B cell (primary cell): ENCODE results near the gene ZFPM1. TPM values are rescaled to one million over a fixed set of nuclear protein-coding genes. Genes with fewer than 3 reads are reported as not detected.

ENCODE experiments used
- ATAC-seq: fragments of 200-7000 bp; cut with Tn5 transposase; one replicate; pipeline ENCODE4 v1.10.0; 2021; ENCODE audit warnings: low read depth, mild to moderate bottlenecking, moderate number of reproducible peaks, moderate library complexity
- CTCF ChIA-PET: fragments of 350-600 bp; sonication (Branson Sonifier 250); formaldehyde crosslinking; loops from one replicate; lab custom pipeline; 2021; ENCODE audit warnings: antibody characterized with exemption, inconsistent platforms; lab: Charles Lee
- POLR2A ChIA-PET: fragments of 350-600 bp; sonication (Branson Sonifier 250); formaldehyde crosslinking; loops from one replicate; lab custom pipeline; 2021; ENCODE audit warnings: antibody characterized with exemption; lab: Charles Lee
- DNase-seq: peaks from one replicate; pipeline ENCODE4 v3.0.0; 2013
- H2AFZ ChIP-seq: 2 replicates; pipeline ENCODE4 v1.6.1; 2012; ENCODE audit warnings: mild to moderate bottlenecking, low read depth, low read length; ENCODE audit not compliant: insufficient read depth, poor library complexity, severe bottlenecking
- H3K27ac ChIP-seq, 2 donors: 1 replicate in 1 of 2; 2 replicates in 1 of 2; pipeline ENCODE4 v1.5.1; 2012 to 2013; ENCODE audit warnings: low read length in 2 of 2, mild to moderate bottlenecking in 2 of 2, moderate library complexity in 1 of 2
- H3K27me3 ChIP-seq, 4 experiments: fragments of 200-600 bp in 1 of 4; sonication (generic) in 1 of 4; replicated peaks in 1 of 4; 1 replicate in 2 of 4; 2 replicates in 2 of 4; pipeline versions ENCODE4 v1.6.1 to v1.7.0; 2013 to 2016; ENCODE audit warnings: low read length in 3 of 4, mild to moderate bottlenecking in 2 of 4, mixed read lengths in 1 of 4, moderate library complexity in 1 of 4; ENCODE audit not compliant: insufficient read depth in 4 of 4, control insufficient read depth in 3 of 4; ENCODE audit errors: control extremely low read depth in 1 of 4
- H3K36me3 ChIP-seq, 2 experiments: replicated peaks in 1 of 2; 1 replicate in 1 of 2; 2 replicates in 1 of 2; pipeline versions ENCODE4 v1.6.1 to v1.7.1; 2013; ENCODE audit warnings: low read length in 1 of 2; ENCODE audit not compliant: insufficient read depth in 2 of 2, control insufficient read depth in 1 of 2; ENCODE audit errors: control extremely low read depth in 1 of 2, extremely low read depth in 1 of 2
- H3K4me1 ChIP-seq, 2 donors: fragments of 200-600 bp in 1 of 2; sonication (generic) in 1 of 2; 1 replicate in 1 of 2; 2 replicates in 1 of 2; pipeline versions ENCODE4 v1.5.1 to v1.6.1; 2013 to 2017; ENCODE audit warnings: low read length in 2 of 2; ENCODE audit not compliant: control insufficient read depth in 2 of 2, insufficient read depth in 2 of 2
- H3K4me2 ChIP-seq: replicated peaks from 2 replicates; pipeline ENCODE3; 2012; ENCODE audit warnings: mild to moderate bottlenecking, low read depth, low read length; ENCODE audit not compliant: poor library complexity, severe bottlenecking
- H3K4me3 ChIP-seq, 5 experiments: fragments of 200-600 bp in 1 of 5; sonication (generic) in 1 of 5; 1 replicate in 3 of 5; 2 replicates in 2 of 5; pipeline versions ENCODE4 v1.5.1 to v1.7.0; 2011 to 2016; ENCODE audit warnings: low read length in 4 of 5, mild to moderate bottlenecking in 4 of 5, low read depth in 2 of 5, control low read depth in 1 of 5, moderate library complexity in 1 of 5; ENCODE audit not compliant: insufficient read depth in 1 of 5; ENCODE audit errors: control extremely low read depth in 1 of 5, extremely low read depth in 1 of 5
- H3K79me2 ChIP-seq: fragments of 200-600 bp; sonication (generic); one replicate; pipeline ENCODE4 v1.6.0; 2016; ENCODE audit warnings: low read length; ENCODE audit not compliant: control insufficient read depth, insufficient read depth
- H3K9ac ChIP-seq: fragments of 200-600 bp; sonication (generic); 2 replicates; pipeline ENCODE4 v1.6.1; 2017; ENCODE audit warnings: mild to moderate bottlenecking, low read length, moderate library complexity
- H3K9me3 ChIP-seq, 3 donors: one replicate each; pipeline versions ENCODE4 v1.6.1 to v1.7.1; 2013; ENCODE audit warnings: low read length in 2 of 3; ENCODE audit not compliant: control insufficient read depth in 2 of 3, insufficient read depth in 1 of 3; ENCODE audit errors: control extremely low read depth in 1 of 3
- H4K20me1 ChIP-seq: 2 replicates; pipeline ENCODE4 v1.6.0; 2012; ENCODE audit warnings: mild to moderate bottlenecking, low read length; ENCODE audit not compliant: insufficient read depth, control insufficient read depth, poor library complexity, severe bottlenecking
- H3K27ac Mint-ChIP-seq: one replicate; pipeline ENCODE4 v1.8.0; 2021; ENCODE audit warnings: mixed read lengths
- H3K27me3 Mint-ChIP-seq: one replicate; pipeline ENCODE4 v1.8.0; 2021; ENCODE audit warnings: mixed read lengths
- H3K4me1 Mint-ChIP-seq: one replicate; pipeline ENCODE4 v1.8.0; 2021; ENCODE audit warnings: mixed read lengths
- H3K4me3 Mint-ChIP-seq: one replicate; pipeline ENCODE4 v1.8.0; 2021; ENCODE audit warnings: mixed read lengths
- H3K9me3 Mint-ChIP-seq: one replicate; pipeline ENCODE4 v1.8.0; 2022; ENCODE audit warnings: mixed read lengths; ENCODE audit not compliant: insufficient read depth
- EZH2 ChIP-seq: IDR thresholded peaks from 2 replicates; pipeline ENCODE4 v1.6.1; 2012; ENCODE audit warnings: borderline replicate concordance, low read depth, mild to moderate bottlenecking, moderate library complexity, low read length; ENCODE audit not compliant: insufficient read depth, poor library complexity, severe bottlenecking
- WGBS: methylation state at CpG from one replicate; pipeline ENCODE4 v1.1.5; 2013; ENCODE audit warnings: missing lambda C conversion rate; ENCODE audit not compliant: insufficient coverage; 5-methylcytosine and 5-hydroxymethylcytosine counted together
- intact Hi-C: fragments of 100-400 bp; cut with micrococcal nuclease; formaldehyde crosslinking; loops from one replicate; pipeline ENCODE4 v1.10.0; 2022
- polyA plus RNA-seq: library from polyadenylated mRNA; depleted of rRNA; stranded (reverse); fragments of >200 nt; gene quantifications from 2 replicates; pipeline ENCODE4 v1.2.3, GENCODE V29; 2012
- total RNA-seq, 2 donors: library from RNA; stranded (reverse); fragments of 120-200 nt in 1 of 2; gene quantifications; 1 replicate in 1 of 2; 2 replicates in 1 of 2; pipeline versions ENCODE4 v1.2.3 to v1.2.4, GENCODE V29; 2013 to 2022
- TF ChIP-seq, protein P1 (sequence below): fragments of 200-600 bp; IDR thresholded peaks from one replicate; pipeline ENCODE4 v1.8.0; 2022; ENCODE audit warnings: antibody characterized with exemption, mild to moderate bottlenecking

The ZFPM1 gene
- total and polyA plus RNA-seq, 2 donors (not counting 1 experiment from before 2014, with no cell fraction given) = 4.3 to 34.6 TPM

- no peaks in the 10 kb centered on the region for H3K9me3 Mint-ChIP-seq
- TF ChIP-seq, protein P1, sequence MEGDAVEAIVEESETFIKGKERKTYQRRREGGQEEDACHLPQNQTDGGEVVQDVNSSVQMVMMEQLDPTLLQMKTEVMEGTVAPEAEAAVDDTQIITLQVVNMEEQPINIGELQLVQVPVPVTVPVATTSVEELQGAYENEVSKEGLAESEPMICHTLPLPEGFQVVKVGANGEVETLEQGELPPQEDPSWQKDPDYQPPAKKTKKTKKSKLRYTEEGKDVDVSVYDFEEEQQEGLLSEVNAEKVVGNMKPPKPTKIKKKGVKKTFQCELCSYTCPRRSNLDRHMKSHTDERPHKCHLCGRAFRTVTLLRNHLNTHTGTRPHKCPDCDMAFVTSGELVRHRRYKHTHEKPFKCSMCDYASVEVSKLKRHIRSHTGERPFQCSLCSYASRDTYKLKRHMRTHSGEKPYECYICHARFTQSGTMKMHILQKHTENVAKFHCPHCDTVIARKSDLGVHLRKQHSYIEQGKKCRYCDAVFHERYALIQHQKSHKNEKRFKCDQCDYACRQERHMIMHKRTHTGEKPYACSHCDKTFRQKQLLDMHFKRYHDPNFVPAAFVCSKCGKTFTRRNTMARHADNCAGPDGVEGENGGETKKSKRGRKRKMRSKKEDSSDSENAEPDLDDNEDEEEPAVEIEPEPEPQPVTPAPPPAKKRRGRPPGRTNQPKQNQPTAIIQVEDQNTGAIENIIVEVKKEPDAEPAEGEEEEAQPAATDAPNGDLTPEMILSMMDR = no peak
- TF ChIP-seq EZH2 = no peak
- ATAC-seq (no peak), DNase-seq (no peak)
- ChIA-PET CTCF (interaction anchor here (2.2 kb wide), 1 partner anchor 87 kb away, joined by 11 read pairs; no protein-coding TSS in a partner anchor), POLR2A (no interaction called here)
- H3K4me1 Mint-ChIP-seq = peaks cover 5% of the 10 kb centered on the region
- no peaks in the 10 kb centered on the region for H3K27me3 Mint-ChIP-seq
- Histone ChIP-seq H3K4me1 (peaks cover 0 to 6% of the 10 kb centered on the region in 2 donors), H3K36me3 (no peaks in the 10 kb centered on the region), H3K9ac (no peak overlapping the region), H4K20me1 (peaks cover 7% of the 10 kb centered on the region), H3K27ac (no peak overlapping the region), H2AFZ (no peak overlapping the region), H3K27me3 (no peaks in the 10 kb centered on the region), H3K79me2 (no peaks in the 10 kb centered on the region), H3K4me2 (no peak overlapping the region), H3K4me3 (no peak overlapping the region), H3K9me3 (no peaks in the 10 kb centered on the region)
- intact Hi-C loops = no loop called here
- H3K27ac Mint-ChIP-seq = no peak overlapping the region
- no peak overlapping the region for H3K4me3 Mint-ChIP-seq
- 93% methylated on average over 15 of the region's 18 CpGs for WGBS
Observed at GRCh38 chr16:88524274-88524972, 71.3 kb downstream of the ZFPM1 start.

GRCh38 chr16:88524973-88525662, 72.0 kb downstream of the ZFPM1 start:
- WGBS = 75% methylated on average over 18 of the region's 18 CpGs
- Mint-ChIP-seq H3K4me1 (peaks cover 5% of the 10 kb centered on the region), H3K4me3 (no peak overlapping the region)

More at GRCh38 chr16:88524973-88525662, 72.0 kb downstream of the ZFPM1 start:
- no peak for DNase-seq
- H3K9me3 ChIP-seq = no peaks in the 10 kb centered on the region
- H3K36me3 ChIP-seq = no peaks in the 10 kb centered on the region
- H3K79me2 ChIP-seq = no peaks in the 10 kb centered on the region
- H3K27ac ChIP-seq = no peak overlapping the region
- CTCF ChIA-PET = interaction anchor here (2.2 kb wide), 1 partner anchor 87 kb away, joined by 11 read pairs; no protein-coding TSS in a partner anchor
- no peak overlapping the region for H3K4me2 ChIP-seq
- peaks cover 0 to 6% of the 10 kb centered on the region in 2 donors for H3K4me1 ChIP-seq
- ATAC-seq = no peak
- TF ChIP-seq, protein P1 = no peak
- TF ChIP-seq EZH2 = no peak
- H4K20me1 ChIP-seq = peaks cover 7% of the 10 kb centered on the region
- intact Hi-C loops = no loop called here
- H2AFZ ChIP-seq = no peak overlapping the region
- H3K9me3 Mint-ChIP-seq = no peaks in the 10 kb centered on the region
- H3K27ac Mint-ChIP-seq = peak overlapping the region; percentile 70
- POLR2A ChIA-PET = no interaction called here
- H3K4me3 ChIP-seq = no peak overlapping the region
- no peaks in the 10 kb centered on the region for H3K27me3 ChIP-seq
- no peak overlapping the region for H3K9ac ChIP-seq
- no peaks in the 10 kb centered on the region for H3K27me3 Mint-ChIP-seq
